Stimulated activated CD4-positive, alpha-beta T cell treated with anti-CD3 and anti-CD28 coated beads, Interleukin-1b, Interleukin-23, amount 100 ng/mL, for 4 hours (primary cell): ENCODE measurements around the gene PLSCR3.

Experiments used
- DNase-seq, 2 donors: peaks; one replicate each; pipeline ENCODE4 v3.0.0-alpha.2; 2020; ENCODE audit warnings: low read depth in 2 of 2

PLSCR3 gene

DNA sequence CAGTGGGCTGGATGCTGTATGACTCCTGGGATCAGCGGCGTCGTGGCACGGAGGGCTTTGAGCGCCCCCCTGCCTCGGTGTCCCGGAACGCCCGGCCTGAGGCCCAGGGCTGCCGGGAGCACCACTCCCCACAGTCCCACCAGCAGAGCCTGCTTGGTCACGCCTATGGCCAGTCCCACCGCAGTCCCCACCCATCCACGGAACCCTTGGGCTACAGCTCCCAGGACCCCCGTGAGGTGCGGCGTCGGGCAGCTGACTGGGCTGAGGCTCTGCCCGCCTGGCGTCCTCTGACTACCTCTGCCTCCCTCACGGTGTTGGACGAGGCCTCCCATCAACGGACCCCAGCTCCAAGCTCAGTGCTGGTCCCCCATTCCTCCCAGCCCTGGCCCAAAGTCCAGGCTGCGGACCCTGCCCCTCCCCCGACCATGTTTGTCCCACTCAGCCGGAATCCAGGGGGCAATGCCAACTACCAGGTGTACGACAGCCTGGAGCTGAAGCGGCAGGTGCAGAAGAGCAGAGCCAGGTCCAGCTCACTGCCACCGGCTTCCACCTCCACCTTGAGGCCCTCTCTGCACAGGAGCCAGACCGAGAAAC lies 32.7 kb upstream of the PLSCR3 start:
- DNase-seq, result no peak

GRCh38 chr17:7426203-7426863 lies 32.0 kb upstream of the PLSCR3 start:
- no peak for DNase-seq

GRCh38 chr17:7425756-7426155 lies 31.4 kb upstream of the PLSCR3 start:
- DNase-seq, result no peak

GRCh38 chr17:7425316-7425715 lies 31.0 kb upstream of the PLSCR3 start, which contains the start of gene SPEM2:
Gene SPEM2 (plus strand): TSS chr17:7425616. CDS start chr17:7425689, 73 bp downstream.
- no peak for DNase-seq

DNA sequence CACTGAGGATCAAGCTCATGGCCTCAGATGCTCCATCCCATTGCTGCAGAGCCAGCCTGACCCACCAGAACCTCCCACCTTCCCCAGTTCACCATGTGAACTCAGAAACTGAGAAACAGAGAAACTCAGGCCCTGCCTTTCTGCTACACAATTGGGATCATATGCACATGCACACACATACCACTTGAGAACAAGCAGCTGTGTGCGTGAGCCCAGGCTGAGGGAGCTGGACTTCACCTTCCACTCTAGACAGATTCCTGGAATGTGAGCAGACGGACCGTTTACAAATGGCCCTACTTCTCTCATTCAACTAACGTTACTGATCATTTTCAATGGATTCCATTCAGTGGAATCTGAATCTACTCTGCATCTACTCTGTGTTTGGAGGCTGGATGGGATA lies 29.4 kb upstream of the PLSCR3 start:
- no peak for DNase-seq

DNA sequence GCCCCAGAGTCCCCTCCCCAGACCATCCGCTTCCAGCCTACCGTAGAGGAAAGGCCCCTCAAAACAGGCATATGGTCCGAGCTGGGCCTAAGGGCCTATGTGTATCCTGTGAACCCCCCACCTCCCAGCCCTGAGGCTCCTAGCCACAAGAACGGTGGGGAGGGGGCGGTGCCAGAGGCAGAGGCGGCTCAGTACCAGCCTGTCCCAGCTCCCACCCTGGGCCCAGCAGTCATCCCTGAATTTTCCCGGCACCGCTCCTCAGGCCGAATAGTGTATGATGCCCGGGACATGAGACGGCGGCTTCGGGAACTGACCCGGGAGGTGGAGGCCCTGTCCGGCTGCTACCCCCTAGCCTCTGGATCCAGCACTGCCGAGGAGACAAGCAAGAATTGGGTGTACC lies 26.9 kb upstream of the PLSCR3 start:
- no peak for DNase-seq

DNA sequence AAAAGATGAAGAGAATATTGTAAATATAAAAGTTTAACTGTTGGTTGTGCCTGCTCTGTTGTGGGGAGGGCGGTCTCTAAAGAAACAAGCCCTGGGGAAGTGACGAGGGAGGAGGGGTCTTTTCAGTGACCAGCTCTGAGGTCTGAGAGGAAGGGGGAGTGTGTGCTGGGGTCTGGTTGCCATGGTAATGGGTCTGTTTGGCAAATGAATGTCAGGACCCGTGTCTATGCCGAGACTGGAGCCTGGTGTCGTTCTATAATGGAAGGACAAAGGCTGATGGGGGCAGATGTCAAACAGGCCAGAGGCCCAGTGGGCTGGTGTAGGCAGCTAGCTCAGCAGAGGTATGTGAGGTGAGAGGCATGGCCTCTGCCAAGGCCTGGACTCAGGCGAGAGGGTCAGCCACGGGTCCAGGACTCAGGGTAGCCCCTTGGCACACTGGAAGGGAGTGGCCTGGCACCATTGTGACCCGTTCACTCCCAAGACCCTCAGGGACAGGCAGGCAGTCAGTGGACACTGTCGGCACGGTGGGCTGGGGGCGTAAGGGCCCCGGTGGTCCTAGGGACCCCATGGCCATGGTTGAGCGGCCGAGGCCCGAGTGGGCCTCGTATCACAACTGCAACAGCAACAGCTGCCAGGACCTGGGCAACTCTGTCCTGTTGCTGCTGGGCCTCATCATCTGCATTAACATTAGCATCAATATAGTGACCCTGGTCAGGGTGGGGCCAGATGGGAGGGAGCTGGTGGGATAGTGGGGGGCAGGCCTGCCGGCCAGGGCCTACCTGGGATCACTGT lies 25.7 kb upstream of the PLSCR3 start, which contains the start of gene SPEM1:
SPEM1 (plus strand) TSS at position 506 of the 792 bp plus-strand sequence; CDS start at position 567, 61 bp downstream.
- DNase-seq, result no peak

DNA sequence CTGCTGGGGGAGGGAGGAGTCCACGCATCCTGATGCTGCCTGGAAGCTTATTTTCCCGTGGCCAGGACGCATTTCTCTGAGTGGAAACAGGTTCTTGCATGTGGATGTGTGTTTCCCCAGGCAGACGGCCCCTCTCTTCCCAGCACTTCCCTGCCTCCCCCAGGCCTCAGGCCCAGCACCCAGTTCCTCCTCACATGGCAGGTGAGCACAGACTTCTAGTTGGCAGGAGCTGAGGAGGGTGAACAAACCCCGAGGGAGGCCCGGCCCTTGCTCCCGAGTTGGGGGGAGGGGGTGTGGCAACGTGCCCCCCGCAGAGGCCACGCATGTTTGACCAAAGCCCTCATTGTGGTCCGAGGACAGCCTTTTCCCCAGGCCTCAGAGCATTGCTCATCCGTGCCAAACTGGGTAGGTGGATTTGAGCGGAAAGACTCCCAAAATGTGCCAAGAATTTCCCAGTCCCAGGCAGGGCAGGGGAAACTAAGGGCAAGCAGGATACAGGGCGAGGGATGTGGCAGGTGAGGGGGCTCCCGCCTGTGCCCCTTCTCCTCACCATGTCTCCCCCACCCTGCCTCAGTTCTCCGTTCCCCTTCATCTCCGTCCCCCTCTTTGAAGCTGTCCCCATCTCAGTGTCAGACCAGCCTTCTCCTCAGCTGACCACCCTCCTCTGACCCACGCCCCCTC lies 24.3 kb upstream of the PLSCR3 start:
- DNase-seq, result no peak

DNA sequence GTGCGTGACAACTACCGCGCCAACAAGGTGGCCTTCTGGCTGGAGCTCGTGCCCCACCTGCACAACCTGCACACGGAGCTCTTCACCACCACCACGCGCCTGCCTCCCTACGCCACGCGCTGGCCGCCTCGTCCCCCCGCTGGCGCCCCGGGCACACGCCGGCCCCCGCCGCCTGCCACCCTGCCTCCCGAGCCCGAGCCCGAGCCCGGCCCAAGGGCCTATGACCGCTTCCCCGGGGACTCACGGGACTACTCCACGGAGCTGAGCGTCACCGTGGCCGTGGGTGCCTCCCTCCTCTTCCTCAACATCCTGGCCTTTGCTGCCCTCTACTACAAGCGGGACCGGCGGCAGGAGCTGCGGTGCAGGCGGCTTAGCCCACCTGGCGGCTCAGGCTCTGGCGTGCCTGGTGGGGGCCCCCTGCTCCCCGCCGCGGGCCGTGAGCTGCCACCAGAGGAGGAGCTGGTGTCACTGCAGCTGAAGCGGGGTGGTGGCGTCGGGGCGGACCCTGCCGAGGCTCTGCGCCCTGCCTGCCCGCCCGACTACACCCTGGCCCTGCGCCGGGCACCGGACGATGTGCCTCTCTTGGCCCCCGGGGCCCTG lies 22.8 kb upstream of the PLSCR3 start:
- no peak for DNase-seq

DNA sequence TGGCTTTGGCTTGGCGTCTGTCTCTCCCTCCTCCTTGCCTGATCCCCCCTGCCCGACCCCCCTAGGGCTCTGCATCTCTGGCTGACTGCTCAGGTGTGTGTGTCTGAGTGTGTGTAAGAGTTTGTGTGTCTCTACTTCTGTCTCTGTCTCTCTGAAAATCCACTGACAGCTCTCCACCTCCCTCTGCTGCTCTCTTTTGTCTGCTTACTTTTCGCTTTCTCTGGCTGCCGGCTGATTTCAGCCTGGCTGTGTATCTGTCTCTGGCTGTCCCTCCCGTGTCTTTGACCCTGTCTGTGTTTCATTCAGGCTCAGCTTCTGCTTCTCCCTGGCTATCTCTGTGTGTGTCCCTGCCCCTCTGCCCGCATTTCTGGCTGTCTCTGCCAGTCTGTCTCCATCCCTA lies 22.0 kb upstream of the PLSCR3 start:
- DNase-seq, result no peak

- no peak for DNase-seq
Observed at GRCh38 chr17:7415784-7416183, 21.5 kb upstream of the PLSCR3 start.

- DNase-seq, result no peak
Observed at GRCh38 chr17:7414837-7415236, 20.5 kb upstream of the PLSCR3 start.

GRCh38 chr17:7413346-7413985 lies 19.1 kb upstream of the PLSCR3 start:
- no peak for DNase-seq

GRCh38 chr17:7411427-7411750 lies 17.1 kb upstream of the PLSCR3 start:
- DNase-seq, result no peak

DNA sequence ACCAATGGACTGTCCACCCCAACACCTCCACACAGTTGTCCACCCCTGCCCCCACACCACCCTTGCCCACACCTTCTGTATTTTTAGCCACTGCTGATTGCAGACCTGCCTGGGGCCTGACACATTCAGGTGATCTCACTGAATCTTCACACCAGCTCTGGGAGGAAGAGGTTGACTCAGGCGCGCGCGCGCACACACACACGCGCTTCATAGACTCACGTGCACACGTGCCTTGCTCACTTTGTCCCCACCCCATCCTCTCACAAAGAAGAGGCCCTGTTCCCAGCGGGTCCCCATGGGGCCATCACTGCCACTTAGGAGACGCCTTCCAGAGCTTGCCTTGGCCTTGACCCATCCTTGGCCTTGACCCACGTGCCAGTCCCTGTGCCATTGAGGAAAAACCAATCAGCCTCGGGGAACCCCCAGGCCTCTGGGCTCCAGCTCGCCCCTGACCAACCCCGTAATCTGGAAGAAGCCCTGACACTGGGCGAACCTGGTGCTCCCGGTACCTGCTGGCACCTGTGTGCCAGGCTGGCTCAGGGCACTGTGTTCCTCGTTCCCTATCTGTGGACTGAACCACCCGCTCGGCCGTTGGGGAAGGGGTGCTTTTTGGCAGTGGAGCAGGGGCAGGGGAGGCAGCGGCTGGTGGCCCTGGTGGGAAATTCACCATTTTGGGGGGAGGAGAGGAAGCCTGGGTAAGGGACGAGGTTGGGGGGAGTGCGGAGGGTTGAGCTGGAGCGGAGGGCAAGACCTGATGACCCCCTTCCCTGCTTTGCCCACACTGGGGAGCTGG lies 16.5 kb upstream of the PLSCR3 start:
- DNase-seq, result no peak

DNA sequence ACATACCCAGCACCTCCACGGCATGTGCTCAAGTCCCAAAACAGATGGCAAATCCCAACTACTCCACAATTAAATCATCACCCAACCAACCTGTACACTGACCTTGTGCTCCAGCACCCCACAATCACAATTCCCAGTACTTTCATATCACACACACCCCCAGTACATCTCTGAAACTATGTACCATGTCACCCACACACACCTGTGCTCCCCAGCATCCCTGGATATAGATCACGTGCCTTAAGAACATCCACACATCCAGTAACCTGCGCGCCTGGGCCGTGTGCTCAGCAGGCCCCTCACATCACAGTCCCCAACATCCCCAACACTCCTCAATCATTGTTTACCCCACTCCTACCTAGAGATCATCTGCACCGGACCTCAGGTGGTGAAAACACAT lies 15.4 kb upstream of the PLSCR3 start:
- no peak for DNase-seq

GRCh38 chr17:7408863-7409262 lies 14.5 kb upstream of the PLSCR3 start:
- DNase-seq, result no peak

GRCh38 chr17:7408252-7408727 lies 14.0 kb upstream of the PLSCR3 start:
- DNase-seq, result no peak

GRCh38 chr17:7407485-7408251 lies 13.3 kb upstream of the PLSCR3 start, which contains the start of gene NLGN2:
Gene NLGN2 (plus strand): TSS chr17:7407845. CDS start chr17:7408256, 411 bp downstream.
- no peak for DNase-seq

DNA sequence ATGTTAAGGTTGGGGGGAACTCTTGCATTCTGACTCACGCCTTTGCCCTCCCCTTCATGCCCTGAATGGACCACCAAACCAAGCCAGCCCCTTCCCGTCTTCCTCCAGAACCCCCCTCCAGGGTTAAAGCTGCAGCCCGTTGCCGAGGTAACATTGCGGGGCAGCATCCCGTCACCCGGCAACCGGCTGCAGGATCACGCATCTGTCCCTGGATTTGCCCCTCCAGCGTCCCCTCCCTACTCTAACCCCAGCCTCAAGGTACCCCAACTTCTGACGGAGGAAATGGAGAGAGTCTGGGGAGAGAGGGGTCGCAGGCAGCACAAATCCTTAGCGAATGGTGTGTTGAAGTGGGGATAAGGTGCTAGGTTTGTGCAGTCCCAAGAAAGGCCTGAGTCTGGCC lies 12.8 kb upstream of the PLSCR3 start:
- no peak for DNase-seq
